ENCODE data around the gene TNFRSF8.

DNA sequence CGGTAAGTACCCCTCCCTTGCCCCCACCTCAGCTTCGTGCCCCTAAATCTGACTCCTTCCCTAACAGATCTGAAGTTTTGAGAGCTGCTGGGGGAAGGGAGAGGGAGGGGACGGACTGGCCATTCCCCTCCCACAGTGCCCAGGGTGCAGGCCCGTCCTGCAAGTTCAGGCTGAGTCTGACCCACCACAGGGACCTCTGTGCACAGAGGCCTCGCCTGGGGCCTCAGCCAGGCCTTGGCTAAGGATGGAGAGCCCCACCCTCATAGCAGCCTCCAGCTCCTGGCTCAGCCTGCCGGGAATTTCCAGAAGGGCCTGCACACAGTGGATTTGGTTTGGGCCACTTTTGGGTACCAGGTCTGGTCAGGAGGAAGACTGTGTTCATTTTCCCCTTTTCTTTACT is 72.5 kb downstream of the TNFRSF8 start:
- TF ChIP-seq TCF7 (CRISPR knock-in tag; IDR thresholded peaks at IDR 0.05; ENCODE audit: low read depth) (no peak), ZNF138 (CRISPR knock-in tag; conservative IDR thresholded peaks at IDR 0.05) (no peak)
- TF ChIP-seq, protein P1, sequence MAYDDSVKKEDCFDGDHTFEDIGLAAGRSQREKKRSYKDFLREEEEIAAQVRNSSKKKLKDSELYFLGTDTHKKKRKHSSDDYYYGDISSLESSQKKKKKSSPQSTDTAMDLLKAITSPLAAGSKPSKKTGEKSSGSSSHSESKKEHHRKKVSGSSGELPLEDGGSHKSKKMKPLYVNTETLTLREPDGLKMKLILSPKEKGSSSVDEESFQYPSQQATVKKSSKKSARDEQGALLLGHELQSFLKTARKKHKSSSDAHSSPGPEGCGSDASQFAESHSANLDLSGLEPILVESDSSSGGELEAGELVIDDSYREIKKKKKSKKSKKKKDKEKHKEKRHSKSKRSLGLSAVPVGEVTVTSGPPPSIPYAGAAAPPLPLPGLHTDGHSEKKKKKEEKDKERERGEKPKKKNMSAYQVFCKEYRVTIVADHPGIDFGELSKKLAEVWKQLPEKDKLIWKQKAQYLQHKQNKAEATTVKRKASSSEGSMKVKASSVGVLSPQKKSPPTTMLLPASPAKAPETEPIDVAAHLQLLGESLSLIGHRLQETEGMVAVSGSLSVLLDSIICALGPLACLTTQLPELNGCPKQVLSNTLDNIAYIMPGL (CRISPR knock-in tag; IDR thresholded peaks at IDR 0.05) = no peak
- TF ChIP-seq, protein P2, sequence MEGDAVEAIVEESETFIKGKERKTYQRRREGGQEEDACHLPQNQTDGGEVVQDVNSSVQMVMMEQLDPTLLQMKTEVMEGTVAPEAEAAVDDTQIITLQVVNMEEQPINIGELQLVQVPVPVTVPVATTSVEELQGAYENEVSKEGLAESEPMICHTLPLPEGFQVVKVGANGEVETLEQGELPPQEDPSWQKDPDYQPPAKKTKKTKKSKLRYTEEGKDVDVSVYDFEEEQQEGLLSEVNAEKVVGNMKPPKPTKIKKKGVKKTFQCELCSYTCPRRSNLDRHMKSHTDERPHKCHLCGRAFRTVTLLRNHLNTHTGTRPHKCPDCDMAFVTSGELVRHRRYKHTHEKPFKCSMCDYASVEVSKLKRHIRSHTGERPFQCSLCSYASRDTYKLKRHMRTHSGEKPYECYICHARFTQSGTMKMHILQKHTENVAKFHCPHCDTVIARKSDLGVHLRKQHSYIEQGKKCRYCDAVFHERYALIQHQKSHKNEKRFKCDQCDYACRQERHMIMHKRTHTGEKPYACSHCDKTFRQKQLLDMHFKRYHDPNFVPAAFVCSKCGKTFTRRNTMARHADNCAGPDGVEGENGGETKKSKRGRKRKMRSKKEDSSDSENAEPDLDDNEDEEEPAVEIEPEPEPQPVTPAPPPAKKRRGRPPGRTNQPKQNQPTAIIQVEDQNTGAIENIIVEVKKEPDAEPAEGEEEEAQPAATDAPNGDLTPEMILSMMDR (IDR thresholded peaks at IDR 0.05) = no peak
